Gastrocnemius medialis (tissue), 4 donors: ENCODE measurements around the gene UROC1. TPM values are rescaled to one million over a fixed set of nuclear protein-coding genes. Genes with fewer than 3 reads are reported as not detected.

Experiments used
- ATAC-seq, 2 donors: fragments of 150-250 bp; one replicate each; pipeline ENCODE4 v1.9.1; 2016
- DNase-seq, 2 donors: peaks; one replicate each; pipeline ENCODE4 v3.0.0-alpha.2; 2019
- H3K27ac ChIP-seq, 4 donors: fragments of 200-600 bp; sonication (generic); 1 replicate in 1 of 4; 2 replicates in 3 of 4; pipeline ENCODE4 v1.5.1; 2016 to 2018; ENCODE audit warnings: mild to moderate bottlenecking in 2 of 4, moderate library complexity in 1 of 4
- H3K27me3 ChIP-seq, 3 donors: fragments of 200-600 bp; sonication (generic) in 2 of 3; 1 replicate in 1 of 3; 2 replicates in 2 of 3; pipeline versions ENCODE4 v1.5.1 to v1.6.0; 2016 to 2019; ENCODE audit warnings: mild to moderate bottlenecking in 1 of 3, moderate library complexity in 1 of 3
- H3K36me3 ChIP-seq, 2 donors: fragments of 200-600 bp; sonication (generic) in 1 of 2; one replicate each; pipeline ENCODE4 v1.5.1; 2017 to 2018
- H3K4me1 ChIP-seq, 2 donors: fragments of 200-600 bp; sonication (generic) in 1 of 2; one replicate each; pipeline ENCODE4 v1.5.1; 2016 to 2017; ENCODE audit warnings: mild to moderate bottlenecking in 2 of 2
- H3K4me3 ChIP-seq, 4 donors: fragments of 200-600 bp; sonication (generic) in 3 of 4; 1 replicate in 1 of 4; 2 replicates in 3 of 4; pipeline ENCODE4 v1.5.1; 2016 to 2019; ENCODE audit warnings: mild to moderate bottlenecking in 2 of 4
- H3K9me3 ChIP-seq, 3 donors: fragments of 200-600 bp; sonication (generic) in 2 of 3; 1 replicate in 1 of 3; 2 replicates in 2 of 3; pipeline ENCODE4 v1.5.1; 2016 to 2019
- POLR2A ChIP-seq, 2 donors: fragments of 450-650 bp; IDR thresholded peaks; one replicate each; pipeline ENCODE4 v1.6.1; 2017; ENCODE audit warnings: antibody characterized with exemption in 2 of 2, mild to moderate bottlenecking in 2 of 2, moderate library complexity in 2 of 2
- in situ Hi-C, 4 donors: fragments of 200-750 bp; cut with MboI; loops; one replicate each; pipeline versions ENCODE4 v1.15.0 to v1.8.0; 2017; ENCODE audit warnings: low sequenced_read_pairs in 4 of 4
- intact Hi-C: fragments of 100-400 bp; cut with DNase I; formaldehyde crosslinking; loops from one replicate; pipeline ENCODE4 v1.15.1; 2023; ENCODE audit warnings: low total_unique reads
- total RNA-seq, 4 donors: library from RNA; depleted of rRNA; stranded (reverse); fragments of >200 nt; gene quantifications; one replicate each; pipeline versions ENCODE4 v1.1.0 to v1.2.3, GENCODE V29; 2016
- TF ChIP-seq, protein P1 (sequence below), 5 experiments: fragments of 450-650 bp in 3 of 5; fragments of 200-600 bp in 2 of 5; sonication (generic) in 2 of 5; IDR thresholded peaks in 4 of 5; conservative IDR thresholded peaks in 1 of 5; 1 replicate in 4 of 5; 2 replicates in 1 of 5; pipeline ENCODE4 v1.5.1; 2016 to 2019; ENCODE audit warnings: antibody characterized with exemption in 5 of 5, mild to moderate bottlenecking in 3 of 5, moderate library complexity in 3 of 5

The UROC1 gene
- total RNA-seq, 4 donors from 2014 or later = 0.07 to 0.36 TPM; not detected in 2

DNA sequence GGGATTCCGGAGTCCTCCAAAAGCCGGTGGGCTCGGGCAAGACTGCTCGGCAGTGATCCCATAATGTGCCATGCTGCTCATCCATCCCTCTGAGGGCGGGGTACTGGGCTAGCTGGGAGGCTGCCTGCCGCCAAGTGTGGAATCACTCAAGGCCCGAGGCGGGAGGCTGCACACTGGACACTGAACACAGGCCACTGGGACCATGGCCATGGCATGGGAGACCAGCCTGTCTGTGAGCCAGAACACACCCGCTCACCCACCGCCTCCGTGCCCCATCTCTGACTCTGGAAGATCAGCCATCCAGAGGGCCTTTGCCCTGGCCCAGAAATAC is 39.8 kb upstream of the UROC1 start:
- Histone ChIP-seq H3K4me3 (no peak overlapping the region), H3K36me3 (no peaks in the 10 kb centered on the region), H3K9me3 (peaks cover 0 to 1% (median 0%) of the 10 kb centered on the region in 3 donors), H3K4me1 (no peaks in the 10 kb centered on the region), H3K27me3 (no peaks in the 10 kb centered on the region), H3K27ac (no peak overlapping the region)
- ATAC-seq = no peak
- intact Hi-C loops (no loop called here), in situ Hi-C loops (no loop called here)
- peak in 1 of 2 donors; percentile 6 for DNase-seq
- TF ChIP-seq POLR2A (IDR thresholded peaks at IDR 0.05) = no peak
- TF ChIP-seq, protein P1, sequence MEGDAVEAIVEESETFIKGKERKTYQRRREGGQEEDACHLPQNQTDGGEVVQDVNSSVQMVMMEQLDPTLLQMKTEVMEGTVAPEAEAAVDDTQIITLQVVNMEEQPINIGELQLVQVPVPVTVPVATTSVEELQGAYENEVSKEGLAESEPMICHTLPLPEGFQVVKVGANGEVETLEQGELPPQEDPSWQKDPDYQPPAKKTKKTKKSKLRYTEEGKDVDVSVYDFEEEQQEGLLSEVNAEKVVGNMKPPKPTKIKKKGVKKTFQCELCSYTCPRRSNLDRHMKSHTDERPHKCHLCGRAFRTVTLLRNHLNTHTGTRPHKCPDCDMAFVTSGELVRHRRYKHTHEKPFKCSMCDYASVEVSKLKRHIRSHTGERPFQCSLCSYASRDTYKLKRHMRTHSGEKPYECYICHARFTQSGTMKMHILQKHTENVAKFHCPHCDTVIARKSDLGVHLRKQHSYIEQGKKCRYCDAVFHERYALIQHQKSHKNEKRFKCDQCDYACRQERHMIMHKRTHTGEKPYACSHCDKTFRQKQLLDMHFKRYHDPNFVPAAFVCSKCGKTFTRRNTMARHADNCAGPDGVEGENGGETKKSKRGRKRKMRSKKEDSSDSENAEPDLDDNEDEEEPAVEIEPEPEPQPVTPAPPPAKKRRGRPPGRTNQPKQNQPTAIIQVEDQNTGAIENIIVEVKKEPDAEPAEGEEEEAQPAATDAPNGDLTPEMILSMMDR (IDR thresholded peaks at IDR 0.05 in 4 of 5, conservative IDR thresholded peaks at IDR 0.05 in 1 of 5) = no peak

DNA sequence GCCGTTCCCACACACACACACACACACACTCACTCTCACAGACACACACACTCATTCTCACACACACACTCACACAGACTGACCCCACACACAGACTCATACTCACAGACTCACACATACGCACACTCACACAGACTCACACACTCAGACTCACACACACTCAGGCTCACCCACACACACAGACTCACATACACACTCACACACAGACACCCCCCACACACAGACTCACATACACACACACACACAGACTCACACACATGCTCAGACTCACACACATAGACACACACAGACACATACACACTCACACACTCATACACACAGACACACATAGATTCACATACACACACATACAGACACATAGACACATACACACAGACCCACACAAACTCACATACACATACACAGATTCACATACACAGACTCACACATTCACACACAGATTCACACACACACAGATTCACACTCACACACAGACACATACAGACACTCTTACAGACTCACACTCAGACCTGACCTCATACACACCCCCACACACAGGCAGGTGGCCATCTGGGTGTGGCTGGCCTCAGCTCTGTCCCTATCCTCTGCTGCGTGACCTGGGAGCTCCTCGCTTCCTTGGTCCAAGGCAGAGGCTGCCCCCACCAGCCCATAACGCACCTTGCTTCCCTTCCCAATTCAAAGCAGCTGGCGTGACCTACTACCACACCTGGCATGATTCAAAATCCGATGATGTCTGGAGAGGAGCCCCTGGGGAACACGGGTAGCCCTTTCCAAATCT is 39.3 kb upstream of the UROC1 start:
- Histone ChIP-seq H3K4me3 (no peak overlapping the region), H3K4me1 (no peaks in the 10 kb centered on the region), H3K27me3 (no peaks in the 10 kb centered on the region), H3K36me3 (no peaks in the 10 kb centered on the region), H3K9me3 (no peaks in the 10 kb centered on the region), H3K27ac (no peak overlapping the region)
- in situ Hi-C loops = no loop called here
- intact Hi-C loops = no loop called here
- TF ChIP-seq, protein P1 (IDR thresholded peaks at IDR 0.05 in 4 of 5, conservative IDR thresholded peaks at IDR 0.05 in 1 of 5) = no peak
- no peak for TF ChIP-seq POLR2A (IDR thresholded peaks at IDR 0.05)
- no peak for DNase-seq
- ATAC-seq = no peak

GRCh38 chr3:126555795-126556636 is 38.4 kb upstream of the UROC1 start:
- H3K27me3 ChIP-seq = no peaks in the 10 kb centered on the region
- no peak for ATAC-seq
- no peak overlapping the region for H3K27ac ChIP-seq
- in situ Hi-C loops (no loop called here), intact Hi-C loops (no loop called here)
- DNase-seq = peak in 1 of 2 donors; percentile 5
- H3K9me3 ChIP-seq = no peaks in the 10 kb centered on the region
- no peaks in the 10 kb centered on the region for H3K4me1 ChIP-seq
- TF ChIP-seq POLR2A (IDR thresholded peaks at IDR 0.05) = no peak
- TF ChIP-seq, protein P1 (IDR thresholded peaks at IDR 0.05 in 4 of 5, conservative IDR thresholded peaks at IDR 0.05 in 1 of 5) = no peak
- H3K4me3 ChIP-seq = no peak overlapping the region
- no peaks in the 10 kb centered on the region for H3K36me3 ChIP-seq

GRCh38 chr3:126554560-126555525 is 37.3 kb upstream of the UROC1 start:
- no peak for ATAC-seq
- H3K27me3 ChIP-seq = no peaks in the 10 kb centered on the region

More at GRCh38 chr3:126554560-126555525, 37.3 kb upstream of the UROC1 start:
- peak in 1 of 2 donors; percentile 10 for DNase-seq
- Histone ChIP-seq H3K27ac (no peak overlapping the region), H3K4me3 (no peak overlapping the region), H3K9me3 (no peaks in the 10 kb centered on the region), H3K4me1 (no peaks in the 10 kb centered on the region), H3K36me3 (no peaks in the 10 kb centered on the region)
- intact Hi-C loops (no loop called here), in situ Hi-C loops (no loop called here)
- TF ChIP-seq, protein P1 (IDR thresholded peaks at IDR 0.05 in 4 of 5, conservative IDR thresholded peaks at IDR 0.05 in 1 of 5) = no peak
- no peak for TF ChIP-seq POLR2A (IDR thresholded peaks at IDR 0.05)
